Fibroblast of peridontal ligament (primary cell): ENCODE results near the gene RALGPS1.

Experiments
- DNase-seq: peaks from one replicate; pipeline ENCODE4 v3.0.0-alpha.2; 2010; ENCODE audit errors: extremely low read depth

The RALGPS1 gene

GRCh38 chr9:126955811-126956210 is 41.2 kb downstream of the RALGPS1 start:
- no peak for DNase-seq

GRCh38 chr9:126956917-126957686 is 42.5 kb downstream of the RALGPS1 start:
- DNase-seq, result peak; percentile 29

- DNase-seq, result no peak
These were observed 43.1 kb downstream of the RALGPS1 start for GRCh38 chr9:126957687-126958053.

- DNase-seq, result no peak
These were observed 44.8 kb downstream of the RALGPS1 start for GRCh38 chr9:126959336-126959735.

GRCh38 chr9:126959917-126960316 is 45.3 kb downstream of the RALGPS1 start:
- DNase-seq, result no peak

- no peak for DNase-seq
These were observed 47.8 kb downstream of the RALGPS1 start for GRCh38 chr9:126962336-126962735.

- no peak for DNase-seq
These were observed 50.5 kb downstream of the RALGPS1 start for GRCh38 chr9:126965077-126965476.

- DNase-seq, result peak; percentile 71
These were observed 51.2 kb downstream of the RALGPS1 start for GRCh38 chr9:126965541-126966428.

- no peak for DNase-seq
These were observed 56.7 kb downstream of the RALGPS1 start for GRCh38 chr9:126971261-126971660.

- DNase-seq, result no peak
These were observed 59.3 kb downstream of the RALGPS1 start for GRCh38 chr9:126973651-126974529.

GRCh38 chr9:126974594-126974993 is 60.0 kb downstream of the RALGPS1 start:
- no peak for DNase-seq

- DNase-seq, result no peak
These were observed 61.0 kb downstream of the RALGPS1 start for GRCh38 chr9:126975327-126976220.

GRCh38 chr9:126979461-126979860 is 64.9 kb downstream of the RALGPS1 start:
- no peak for DNase-seq

GRCh38 chr9:126980231-126980630 is 65.6 kb downstream of the RALGPS1 start:
- DNase-seq, result peak; percentile 24

GRCh38 chr9:126981218-126981617 is 66.6 kb downstream of the RALGPS1 start:
- DNase-seq, result no peak

GRCh38 chr9:126982215-126983002 is 67.8 kb downstream of the RALGPS1 start:
- no peak for DNase-seq

- no peak for DNase-seq
These were observed 69.2 kb downstream of the RALGPS1 start for GRCh38 chr9:126983767-126984166.

- peak; percentile 2 for DNase-seq
These were observed 70.4 kb downstream of the RALGPS1 start for GRCh38 chr9:126984969-126985368.

GRCh38 chr9:126985870-126986498 is 71.4 kb downstream of the RALGPS1 start:
- DNase-seq, result peak; percentile 56
